ENCODE measurements around the gene CDH4.

CDH4 gene

DNA sequence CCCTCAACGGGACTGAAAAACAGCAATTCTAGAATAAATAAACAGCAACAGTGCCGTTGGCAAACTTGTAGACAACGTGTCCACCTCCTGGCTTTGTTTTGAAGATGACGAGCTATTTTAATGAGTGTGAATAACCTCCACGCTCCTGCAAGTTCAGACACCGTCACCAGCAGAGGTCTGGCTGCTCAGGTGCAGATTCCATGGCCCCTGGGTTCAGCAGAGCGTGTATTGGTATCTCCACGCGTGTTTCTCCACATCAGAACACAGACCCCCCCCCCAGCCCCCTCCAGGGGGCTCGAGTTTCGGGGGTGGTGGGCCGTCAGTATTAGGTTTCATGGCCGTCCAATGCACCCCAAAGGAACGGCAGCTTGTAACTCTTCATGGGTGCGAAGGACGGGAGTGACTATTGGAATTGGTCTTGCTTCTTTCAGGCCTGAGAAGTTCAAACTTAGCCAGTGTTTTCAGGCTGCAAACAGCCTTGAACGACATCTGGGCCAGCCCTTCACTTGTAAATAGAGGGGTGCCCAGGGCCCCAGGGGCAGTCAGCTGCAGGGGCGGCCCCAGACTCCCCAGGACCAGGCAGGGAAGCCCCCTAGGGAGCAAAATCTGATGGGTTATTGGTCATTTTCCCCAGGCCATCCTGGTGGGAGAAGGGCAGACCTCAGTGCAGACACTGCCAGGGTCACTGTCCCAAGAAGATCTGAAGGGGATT, 505.1 kb downstream of the CDH4 start:
- no peak for ATAC-seq (replicated peaks)
- no peak for DNase-seq
- Mint-ChIP-seq H3K9me3 (no peaks in the 10 kb centered on the region), H3K27ac (no peak overlapping the region), H3K4me1 (no peaks in the 10 kb centered on the region), H3K4me3 (no peak overlapping the region), H3K36me3 (no peaks in the 10 kb centered on the region), H3K27me3 (no peaks in the 10 kb centered on the region)

DNA sequence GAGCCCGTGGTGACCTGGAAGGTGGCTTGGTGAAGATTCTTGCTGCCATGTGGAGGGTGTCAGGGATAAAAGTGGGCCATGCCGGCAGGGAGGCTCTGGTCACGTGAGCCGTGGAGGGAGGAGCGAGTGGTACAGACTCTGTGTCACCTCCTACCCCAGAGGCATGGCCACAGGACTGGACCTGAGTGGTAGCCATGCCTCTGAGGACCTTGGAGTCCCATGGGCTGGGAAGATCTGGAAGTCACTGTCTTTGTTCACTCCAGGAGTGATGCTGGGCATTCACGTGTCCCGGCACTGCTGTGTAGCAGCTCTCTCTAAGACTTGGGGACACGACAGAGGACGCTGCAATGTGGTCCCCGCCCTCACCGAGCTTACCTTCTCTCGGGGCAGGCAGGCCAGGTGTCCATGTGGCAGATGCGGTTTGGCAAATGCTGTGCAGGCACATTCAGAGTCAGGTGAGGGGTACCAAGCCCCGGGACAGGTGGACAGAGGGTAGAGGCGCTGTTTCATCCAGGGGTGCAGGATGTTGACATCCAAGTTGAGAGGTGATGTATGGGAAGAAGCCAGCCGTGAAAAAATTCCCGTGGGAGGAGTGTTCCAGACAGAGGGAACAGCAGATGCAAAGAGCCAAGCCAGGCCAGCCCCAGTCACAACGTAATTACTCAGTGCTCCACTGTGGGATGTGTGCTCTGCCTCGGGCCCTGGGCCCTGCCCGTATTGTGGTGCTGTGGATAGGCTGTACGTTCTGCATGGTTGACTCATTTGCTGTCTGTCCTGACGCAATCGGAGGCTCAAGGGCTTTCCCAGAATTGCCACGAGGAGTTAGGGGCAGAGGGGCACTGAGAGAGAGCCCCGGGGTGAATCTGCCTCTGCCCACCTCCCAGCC, 505.9 kb downstream of the CDH4 start:
- Mint-ChIP-seq H3K27ac (no peak overlapping the region), H3K4me1 (no peaks in the 10 kb centered on the region), H3K4me3 (no peak overlapping the region), H3K36me3 (no peaks in the 10 kb centered on the region), H3K9me3 (no peaks in the 10 kb centered on the region), H3K27me3 (no peaks in the 10 kb centered on the region)
- ATAC-seq (replicated peaks) (no peak), DNase-seq (no peak)

DNA sequence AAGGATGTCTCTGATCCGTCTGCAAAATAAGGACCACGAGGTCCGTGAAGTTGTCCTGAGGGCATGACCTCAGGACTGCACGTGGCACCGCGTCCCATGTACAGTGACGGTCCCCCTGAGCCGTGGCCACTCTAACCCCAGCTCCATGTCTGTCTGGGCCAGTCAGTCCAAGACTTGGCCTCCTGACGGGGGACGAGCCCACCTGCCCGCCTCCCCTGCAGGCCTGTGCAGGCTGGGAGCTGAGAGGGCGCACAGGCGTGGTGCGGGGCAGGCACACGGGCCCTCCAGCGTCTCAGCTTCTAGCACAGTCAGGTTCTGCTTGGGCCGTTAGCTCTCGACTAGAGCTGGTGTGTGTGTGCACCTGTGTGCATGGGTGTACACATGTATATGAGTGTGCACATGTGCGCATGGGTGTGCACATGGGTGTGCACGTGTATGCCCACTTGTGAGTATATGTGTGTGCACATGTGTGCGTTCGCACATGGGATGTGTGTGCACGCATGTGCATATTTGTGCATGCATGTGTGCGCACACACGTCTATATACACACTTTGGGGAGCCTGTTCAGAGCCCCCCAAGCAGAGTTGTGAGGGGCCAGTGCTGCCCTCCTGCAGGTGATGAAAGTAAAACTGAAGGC, 506.6 kb downstream of the CDH4 start:
- Mint-ChIP-seq H3K27me3 (no peaks in the 10 kb centered on the region), H3K36me3 (no peaks in the 10 kb centered on the region), H3K9me3 (no peaks in the 10 kb centered on the region), H3K4me1 (no peaks in the 10 kb centered on the region), H3K27ac (no peak overlapping the region), H3K4me3 (no peak overlapping the region)
- ATAC-seq (replicated peaks) (no peak), DNase-seq (no peak)

DNA sequence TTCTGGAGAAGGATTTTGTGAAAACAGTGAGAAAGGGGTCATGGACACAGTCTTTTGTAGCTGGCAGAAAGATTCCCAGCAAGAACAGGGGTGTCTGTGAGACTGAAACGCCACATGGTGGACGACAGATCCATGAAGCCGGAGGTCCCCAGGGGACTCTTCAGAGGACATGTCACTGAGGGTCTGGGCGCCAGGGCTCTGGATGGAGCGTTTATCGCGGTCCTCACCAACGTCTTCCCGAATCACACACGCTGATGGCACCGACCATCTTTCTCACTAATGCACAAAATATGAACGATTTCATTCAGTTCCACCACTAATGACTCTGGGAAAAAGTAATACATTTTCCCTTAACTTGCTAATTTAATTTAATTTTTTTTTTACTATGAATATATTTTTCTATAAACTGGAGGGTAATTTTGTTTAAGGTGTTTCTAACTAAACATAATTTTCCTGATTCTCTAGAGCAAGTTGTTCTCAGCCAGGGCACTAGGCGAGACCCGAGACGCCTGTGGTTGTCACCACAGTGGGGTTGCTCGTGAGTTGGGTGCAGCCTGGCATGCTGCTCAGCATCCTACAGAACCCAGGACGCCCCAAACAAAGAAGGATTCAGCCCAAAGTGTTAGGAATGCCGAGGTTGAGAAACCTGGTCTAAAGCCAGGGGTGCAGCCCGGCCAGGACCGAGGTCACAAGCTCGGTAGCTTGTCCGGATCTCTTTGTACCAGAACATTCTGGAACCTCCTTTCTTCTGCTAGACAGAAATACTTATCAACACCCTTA, 507.4 kb downstream of the CDH4 start:
- no peak for ATAC-seq (replicated peaks)
- no peaks in the 10 kb centered on the region for H3K9me3 Mint-ChIP-seq
- no peaks in the 10 kb centered on the region for H3K36me3 Mint-ChIP-seq
- no peaks in the 10 kb centered on the region for H3K4me1 Mint-ChIP-seq
- no peak overlapping the region for H3K27ac Mint-ChIP-seq
- no peak overlapping the region for H3K4me3 Mint-ChIP-seq
- DNase-seq: no peak
- H3K27me3 Mint-ChIP-seq: no peaks in the 10 kb centered on the region

DNA sequence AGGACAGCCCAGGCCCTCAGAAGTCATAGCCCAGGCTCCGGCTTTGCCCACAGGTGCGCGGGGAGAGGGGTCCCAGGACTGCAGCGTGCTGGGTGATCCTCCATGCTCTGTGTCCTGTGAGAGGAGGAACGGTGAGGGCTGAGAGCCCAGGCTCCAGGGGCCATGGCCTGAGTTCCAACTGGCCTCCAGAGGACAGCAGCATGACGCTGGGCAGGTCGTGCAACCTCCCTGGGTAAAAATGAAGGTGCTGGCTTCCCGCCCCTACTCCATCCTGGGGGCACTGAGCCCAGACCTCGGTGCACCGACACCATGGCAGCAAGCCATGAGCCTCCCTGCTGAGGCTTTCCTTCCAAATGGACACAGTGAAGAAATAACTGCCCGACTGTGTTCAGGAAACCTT, 508.3 kb downstream of the CDH4 start:
- Mint-ChIP-seq H3K4me3 (no peak overlapping the region), H3K27me3 (no peaks in the 10 kb centered on the region), H3K4me1 (no peaks in the 10 kb centered on the region), H3K36me3 (no peaks in the 10 kb centered on the region), H3K9me3 (no peaks in the 10 kb centered on the region), H3K27ac (no peak overlapping the region)
- ATAC-seq (replicated peaks) (no peak), DNase-seq (no peak)

DNA sequence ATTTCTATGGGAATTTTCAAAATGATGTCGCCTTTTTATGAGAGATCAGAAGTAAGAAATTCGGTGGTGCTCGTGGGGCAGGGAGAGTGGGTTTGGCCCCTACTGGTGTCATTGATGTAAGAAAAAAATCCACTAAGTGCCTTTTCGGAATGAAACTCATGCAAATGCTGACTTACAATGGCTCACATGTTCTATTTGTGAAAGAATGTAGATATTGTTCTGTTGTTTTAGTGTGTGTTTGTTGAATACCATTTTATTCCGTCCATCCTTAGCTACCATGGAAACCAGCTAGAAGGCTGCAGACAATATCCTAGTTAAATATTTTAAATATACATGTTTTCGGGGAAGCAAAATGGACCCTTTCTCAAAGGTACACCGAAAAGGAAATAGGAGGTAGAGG, 508.7 kb downstream of the CDH4 start:
- no peaks in the 10 kb centered on the region for H3K27me3 Mint-ChIP-seq
- no peak overlapping the region for H3K4me3 Mint-ChIP-seq
- DNase-seq: no peak
- H3K9me3 Mint-ChIP-seq: no peaks in the 10 kb centered on the region
- ATAC-seq (replicated peaks): no peak
- no peaks in the 10 kb centered on the region for H3K36me3 Mint-ChIP-seq
- H3K27ac Mint-ChIP-seq: no peak overlapping the region
- H3K4me1 Mint-ChIP-seq: no peaks in the 10 kb centered on the region

DNA sequence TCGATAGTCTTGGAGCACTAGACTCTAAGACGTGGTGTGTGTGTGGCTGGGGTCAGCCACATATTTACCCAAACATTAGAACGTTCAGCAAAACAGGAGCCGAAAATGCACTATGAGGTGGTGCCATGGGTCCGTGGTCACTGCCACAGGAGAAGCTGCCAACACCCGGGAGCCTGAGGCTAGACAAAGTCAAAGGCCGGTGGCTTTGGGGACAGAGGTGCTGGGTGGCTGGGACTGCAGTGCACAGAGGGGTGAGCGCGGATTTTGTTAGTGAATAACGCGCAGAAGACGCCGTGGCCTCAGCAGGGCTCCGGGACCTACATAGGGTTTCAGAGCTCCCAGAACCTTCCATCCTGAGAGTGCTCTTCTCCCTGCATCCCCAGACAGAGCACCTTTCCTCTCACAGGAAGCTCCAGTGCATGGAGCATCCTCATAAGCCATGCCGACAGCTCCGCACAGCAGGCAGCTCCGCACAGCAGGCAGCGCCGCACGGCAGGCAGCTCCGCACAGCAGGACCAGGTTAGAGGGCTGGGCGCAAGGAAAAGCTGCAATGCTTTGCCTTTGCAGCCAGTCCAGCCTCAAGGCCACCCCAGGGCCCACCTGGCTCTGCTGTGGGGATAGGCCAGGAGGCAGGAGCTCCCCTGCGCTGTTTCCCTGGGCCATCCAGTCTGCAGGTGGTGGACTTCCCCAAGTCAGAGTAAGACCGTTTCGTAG, 509.5 kb downstream of the CDH4 start:
- Mint-ChIP-seq H3K36me3 (no peaks in the 10 kb centered on the region), H3K27ac (no peak overlapping the region), H3K4me1 (no peaks in the 10 kb centered on the region), H3K4me3 (no peak overlapping the region), H3K9me3 (no peaks in the 10 kb centered on the region), H3K27me3 (peaks cover 0 to 3% of the 10 kb centered on the region in 2 donors)
- DNase-seq (no peak), ATAC-seq (replicated peaks) (no peak)

DNA sequence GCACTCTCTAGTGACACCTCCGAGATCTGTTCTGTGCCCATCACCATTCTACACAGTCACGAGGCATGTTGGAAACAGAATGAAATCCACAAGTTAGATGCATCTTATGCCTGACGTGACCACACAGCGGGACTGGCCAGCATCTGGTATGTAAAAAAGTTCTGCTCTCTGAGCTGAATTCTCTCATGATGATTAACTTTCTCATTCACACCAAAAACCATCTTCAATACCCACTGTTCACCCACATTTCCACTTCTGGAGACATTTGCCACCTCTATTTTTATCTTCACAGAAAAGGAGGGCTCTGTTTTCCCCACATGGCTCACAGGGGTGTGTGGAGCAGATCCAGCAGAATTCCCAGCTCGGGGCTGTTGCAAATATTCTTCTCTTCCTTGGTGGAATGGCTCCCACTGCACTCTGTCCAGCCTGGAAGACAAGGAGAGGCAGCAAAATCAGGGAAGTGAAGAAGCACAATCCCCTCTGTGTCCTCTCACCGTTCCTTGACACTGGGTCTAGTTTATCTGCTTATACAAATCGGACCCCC, 510.2 kb downstream of the CDH4 start:
- ATAC-seq (replicated peaks): no peak
- no peaks in the 10 kb centered on the region for H3K36me3 Mint-ChIP-seq
- DNase-seq: no peak
- H3K4me3 Mint-ChIP-seq: no peak overlapping the region
- H3K4me1 Mint-ChIP-seq: no peaks in the 10 kb centered on the region
- no peaks in the 10 kb centered on the region for H3K9me3 Mint-ChIP-seq
- H3K27me3 Mint-ChIP-seq: peaks cover 0 to 4% of the 10 kb centered on the region in 2 donors
- H3K27ac Mint-ChIP-seq: no peak overlapping the region

DNA sequence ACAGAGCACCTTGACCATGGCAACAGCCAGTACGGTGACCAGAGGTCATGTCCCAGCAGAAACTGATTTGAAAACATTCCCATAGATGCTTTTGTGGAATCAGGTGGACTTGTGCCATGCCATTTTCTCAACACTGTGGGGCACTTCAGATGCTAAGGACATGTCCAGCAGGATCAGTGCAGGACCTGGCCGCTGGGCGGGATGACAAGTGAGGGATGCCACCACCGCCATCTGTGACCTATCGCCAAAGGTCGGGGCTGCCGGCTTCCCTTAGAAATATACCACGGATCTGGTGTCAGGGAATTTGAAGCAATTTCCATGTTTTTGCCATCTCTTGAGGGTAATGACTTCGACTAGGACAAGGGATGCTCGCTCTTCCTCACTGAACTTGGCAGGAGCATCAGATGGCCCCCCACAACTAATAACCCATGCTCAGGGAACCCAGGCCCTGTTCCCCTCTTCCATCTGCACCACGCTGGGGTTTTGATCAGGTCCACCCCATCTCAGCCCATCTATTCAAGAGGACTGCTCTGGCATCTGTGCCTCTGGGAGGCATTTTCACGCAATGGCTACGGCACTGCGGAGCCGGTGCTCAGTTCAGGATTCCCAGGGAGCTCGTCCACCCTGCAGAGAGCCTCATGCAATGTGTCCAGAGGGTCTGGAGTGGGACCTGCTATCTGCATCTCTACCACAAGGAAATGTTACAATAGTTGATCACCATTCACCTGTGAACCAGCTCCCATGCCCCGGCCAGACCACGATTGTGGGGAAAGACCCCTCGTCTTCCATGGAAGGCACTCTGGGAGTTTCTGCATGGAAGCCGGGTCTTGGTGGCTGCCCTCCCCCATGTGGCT, 511.1 kb downstream of the CDH4 start:
- no peak for ATAC-seq (replicated peaks)
- H3K36me3 Mint-ChIP-seq: no peaks in the 10 kb centered on the region
- DNase-seq: no peak
- no peak overlapping the region for H3K27ac Mint-ChIP-seq
- H3K4me1 Mint-ChIP-seq: no peaks in the 10 kb centered on the region
- H3K9me3 Mint-ChIP-seq: no peaks in the 10 kb centered on the region
- H3K4me3 Mint-ChIP-seq: no peak overlapping the region
- peaks cover 0 to 4% of the 10 kb centered on the region in 2 donors for H3K27me3 Mint-ChIP-seq

DNA sequence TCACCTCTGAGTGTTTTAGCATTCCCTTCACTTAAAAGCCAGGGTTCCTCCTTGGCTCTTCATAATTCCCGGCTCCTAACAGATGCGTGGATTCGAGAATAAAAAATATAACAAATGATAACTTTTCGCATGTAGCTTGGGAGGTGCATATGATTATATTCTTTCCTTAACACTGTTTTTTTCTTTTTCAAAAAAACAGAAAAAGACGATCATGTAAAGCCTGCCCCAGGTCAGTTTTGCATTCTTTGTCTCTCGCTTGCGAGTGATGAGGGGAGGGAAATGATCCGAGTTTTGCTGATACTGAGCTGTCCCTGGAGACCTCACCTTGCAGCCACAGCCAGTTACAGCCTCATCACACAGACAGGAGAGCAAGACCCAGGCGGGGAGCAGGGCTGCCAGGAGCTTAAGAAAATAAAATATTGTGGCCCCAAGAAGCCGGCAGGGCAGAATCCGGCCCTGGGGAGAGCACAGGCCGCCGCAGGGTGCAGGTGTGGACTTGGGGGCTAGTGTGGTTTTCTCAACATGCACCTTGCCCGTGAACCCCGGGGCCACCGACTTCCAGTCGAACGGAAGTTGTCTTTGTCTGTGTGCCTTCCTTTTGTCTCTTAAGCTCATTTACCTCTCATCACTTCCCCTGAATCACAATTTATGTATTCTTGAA, 511.8 kb downstream of the CDH4 start:
- no peak overlapping the region for H3K27ac Mint-ChIP-seq
- no peak overlapping the region for H3K4me3 Mint-ChIP-seq
- ATAC-seq (replicated peaks): no peak
- no peaks in the 10 kb centered on the region for H3K36me3 Mint-ChIP-seq
- no peak for DNase-seq
- H3K4me1 Mint-ChIP-seq: no peaks in the 10 kb centered on the region
- peaks cover 0 to 4% of the 10 kb centered on the region in 2 donors for H3K27me3 Mint-ChIP-seq
- no peaks in the 10 kb centered on the region for H3K9me3 Mint-ChIP-seq

DNA sequence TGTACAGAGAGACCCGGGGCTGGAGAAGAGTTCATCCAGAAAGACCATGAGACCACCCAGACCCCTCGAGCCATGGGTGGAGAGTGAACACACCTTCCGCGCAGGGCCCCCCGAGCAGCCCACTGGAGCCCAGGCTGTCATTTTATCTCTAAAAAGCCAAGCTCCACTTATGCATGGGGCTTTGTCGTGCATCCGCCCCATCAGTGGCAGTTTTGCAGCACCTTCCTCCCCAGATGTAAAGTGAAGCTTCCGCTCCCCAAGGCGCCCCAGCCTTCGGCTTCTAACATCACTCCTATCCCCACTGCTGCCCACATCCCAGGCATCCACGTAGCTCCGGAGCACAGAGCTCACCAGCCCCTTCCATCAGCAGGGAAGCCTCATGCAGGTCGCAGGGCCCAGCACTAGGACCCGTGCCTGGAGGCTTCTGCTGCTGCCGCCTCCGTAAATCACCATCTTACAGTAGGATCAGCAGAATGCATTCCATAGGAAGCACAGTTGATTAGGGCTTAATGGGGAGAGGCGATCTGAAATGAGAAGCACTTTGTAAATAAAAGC, 512.5 kb downstream of the CDH4 start:
- H3K27me3 Mint-ChIP-seq: peaks cover 0 to 4% of the 10 kb centered on the region in 2 donors
- no peak overlapping the region for H3K4me3 Mint-ChIP-seq
- ATAC-seq (replicated peaks): no peak
- no peaks in the 10 kb centered on the region for H3K36me3 Mint-ChIP-seq
- H3K27ac Mint-ChIP-seq: peak overlapping the region; percentile 3
- no peaks in the 10 kb centered on the region for H3K9me3 Mint-ChIP-seq
- H3K4me1 Mint-ChIP-seq: no peaks in the 10 kb centered on the region
- DNase-seq: no peak

DNA sequence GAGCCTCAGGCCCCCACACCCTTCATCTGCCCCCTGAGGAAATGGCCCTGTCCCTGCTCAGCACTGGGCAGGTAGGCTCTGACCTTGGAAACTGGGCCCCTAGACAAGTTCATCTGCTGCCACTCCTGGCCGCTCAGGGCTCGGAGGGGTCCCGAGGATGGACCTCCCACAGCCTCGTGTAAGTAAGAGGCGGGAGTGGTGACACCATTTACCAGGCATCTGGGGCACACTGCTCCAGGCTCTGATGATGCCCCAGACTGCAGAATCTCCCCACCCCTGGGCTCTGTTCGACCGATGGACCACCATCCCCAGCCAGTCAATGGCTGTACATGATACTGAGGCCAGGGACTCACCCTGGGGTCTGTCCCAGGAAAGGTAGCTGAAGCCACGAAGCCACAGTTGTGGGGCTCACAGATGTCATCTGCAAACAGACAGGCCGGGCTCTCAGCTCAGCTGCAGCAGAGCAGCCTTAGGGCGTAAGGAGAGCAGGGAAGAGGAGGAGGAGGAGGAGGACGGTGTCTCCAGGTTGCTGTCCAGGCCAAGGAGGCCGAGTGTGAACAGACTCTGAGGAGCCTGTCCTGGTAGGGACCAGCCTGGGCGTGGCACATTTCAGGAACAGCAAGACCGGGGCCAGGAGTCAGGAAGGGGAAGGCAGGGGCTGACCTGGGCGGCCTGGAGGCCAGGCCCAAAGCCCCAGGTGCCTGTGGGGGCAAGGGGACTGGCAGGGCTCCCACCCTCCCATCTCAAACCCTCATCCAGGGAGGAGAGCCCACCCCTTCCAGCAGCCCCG, 513.2 kb downstream of the CDH4 start:
- H3K9me3 Mint-ChIP-seq: no peaks in the 10 kb centered on the region
- no peak overlapping the region for H3K27ac Mint-ChIP-seq
- H3K4me3 Mint-ChIP-seq: no peak overlapping the region
- no peak for DNase-seq
- no peaks in the 10 kb centered on the region for H3K36me3 Mint-ChIP-seq
- no peak for ATAC-seq (replicated peaks)
- H3K27me3 Mint-ChIP-seq: peaks cover 0 to 4% of the 10 kb centered on the region in 2 donors
- no peaks in the 10 kb centered on the region for H3K4me1 Mint-ChIP-seq
